ENCODE measurements around the gene SLC49A3.
"Not testable (repeated sequence)": the region's sequence is repeated elsewhere in the genome, so short reads cannot be mapped to it uniquely, and the experiment has no call there.

The SLC49A3 gene

DNA sequence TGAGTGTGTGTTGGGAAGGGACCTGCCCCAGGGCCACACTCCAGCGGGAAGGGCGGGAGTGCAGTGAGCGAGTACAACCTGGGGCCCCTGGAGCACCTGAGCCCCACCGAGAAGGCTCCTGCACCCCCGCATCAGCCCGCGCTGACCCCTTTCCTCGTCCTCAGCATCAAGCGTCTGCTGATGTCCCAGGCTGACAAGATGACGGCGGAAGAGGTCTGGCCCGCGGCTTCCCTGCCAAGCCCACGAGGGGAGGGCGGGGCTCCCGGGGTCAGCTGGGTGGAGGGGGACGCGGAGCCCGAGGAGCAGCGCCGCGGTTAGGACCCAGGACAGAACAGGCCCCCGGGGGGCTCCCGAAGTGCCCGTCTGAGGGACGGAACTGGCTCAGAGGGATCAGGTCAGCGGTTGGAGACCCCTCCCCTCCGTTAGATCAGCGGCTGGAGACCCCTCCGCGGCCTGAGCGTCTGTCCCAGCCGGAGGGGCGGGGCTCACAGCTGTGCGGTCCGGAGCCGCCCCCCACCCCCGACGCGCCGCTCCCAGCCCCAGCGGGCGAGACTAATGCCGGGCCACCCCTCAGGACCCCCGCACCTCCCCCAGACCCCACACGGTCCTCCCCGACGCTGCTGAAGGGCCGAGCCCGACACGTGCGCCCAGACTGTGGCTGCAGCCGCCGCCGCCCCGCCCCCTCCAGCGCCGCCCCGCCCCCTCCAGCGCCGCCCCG, 7.9 kb downstream of the SLC49A3 start:
- DNase-seq (ENCODE audit: low spot score), result peak; percentile 84

- peak; percentile 61 for DNase-seq (ENCODE audit: low spot score)
These were observed 8.4 kb downstream of the SLC49A3 start for GRCh38 chr4:680551-680927.

GRCh38 chr4:680091-680490, 8.9 kb downstream of the SLC49A3 start:
- DNase-seq (ENCODE audit: low spot score), result no peak

DNA sequence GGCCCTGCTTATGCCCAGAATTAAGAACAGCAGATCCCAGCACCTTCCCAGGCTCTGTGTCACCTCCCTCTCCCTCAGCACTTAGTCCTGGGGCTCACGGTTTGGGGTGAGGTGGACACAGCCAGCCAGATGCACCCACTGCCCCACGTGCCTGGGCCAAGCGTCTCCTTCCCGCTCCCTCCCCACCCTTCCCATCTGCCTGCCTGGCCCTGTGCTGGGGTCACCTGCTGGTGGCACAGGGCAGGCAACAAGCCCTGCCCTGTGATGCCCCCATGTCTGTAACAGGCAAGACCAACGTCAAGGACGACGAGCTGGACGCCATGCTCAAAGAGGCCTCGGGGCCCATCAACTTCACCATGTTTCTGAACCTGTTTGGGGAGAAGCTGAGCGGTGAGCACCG, 9.3 kb downstream of the SLC49A3 start:
- peak; percentile 58 for DNase-seq (ENCODE audit: low spot score)

DNA sequence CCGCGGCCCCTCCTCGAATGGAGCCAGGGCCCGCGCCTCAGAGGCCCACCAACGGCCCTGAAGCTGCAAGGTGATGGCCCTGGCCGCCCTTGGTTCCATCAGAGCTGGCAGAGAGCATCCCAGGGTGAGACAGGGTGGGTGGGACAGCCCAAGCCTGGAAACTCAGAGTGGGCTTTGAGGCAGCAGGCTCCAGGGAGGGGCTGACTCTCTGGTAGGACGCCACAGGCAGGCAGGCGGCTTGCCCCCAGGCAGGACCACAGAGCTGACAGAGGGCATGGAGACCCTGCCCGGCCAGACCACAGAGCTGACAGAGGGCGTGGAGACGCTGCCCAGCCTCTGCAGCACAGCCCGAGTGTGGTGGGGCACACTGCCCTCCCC, 9.9 kb downstream of the SLC49A3 start:
- no peak for DNase-seq (ENCODE audit: low spot score)

- peak; percentile 64 for DNase-seq (ENCODE audit: low spot score)
These were observed 10.4 kb downstream of the SLC49A3 start for GRCh38 chr4:678331-679103.

GRCh38 chr4:677431-678293, 11.3 kb downstream of the SLC49A3 start:
- DNase-seq (ENCODE audit: low spot score), result no peak

DNA sequence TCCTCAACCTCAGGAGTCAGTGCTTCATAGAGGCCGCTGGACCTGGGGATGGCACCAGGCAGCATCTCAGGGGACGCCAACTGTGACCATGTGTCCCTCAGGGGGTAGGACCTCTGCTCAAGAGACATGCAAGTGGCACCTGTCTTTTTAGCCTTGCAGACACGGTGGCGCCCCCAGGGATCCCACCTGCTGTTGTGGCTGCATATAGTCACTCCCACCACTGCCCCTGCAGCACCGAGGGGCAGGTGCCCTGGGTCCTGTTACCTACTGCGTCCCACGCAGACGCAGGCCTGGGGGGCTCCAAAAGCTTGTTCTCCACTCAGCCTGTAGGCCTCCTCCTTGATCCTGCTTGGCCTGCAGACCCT, 12.1 kb downstream of the SLC49A3 start:
- DNase-seq (ENCODE audit: low spot score), result no peak

GRCh38 chr4:675980-676870, 12.7 kb downstream of the SLC49A3 start:
- DNase-seq (ENCODE audit: low spot score), result peak; percentile 60

DNA sequence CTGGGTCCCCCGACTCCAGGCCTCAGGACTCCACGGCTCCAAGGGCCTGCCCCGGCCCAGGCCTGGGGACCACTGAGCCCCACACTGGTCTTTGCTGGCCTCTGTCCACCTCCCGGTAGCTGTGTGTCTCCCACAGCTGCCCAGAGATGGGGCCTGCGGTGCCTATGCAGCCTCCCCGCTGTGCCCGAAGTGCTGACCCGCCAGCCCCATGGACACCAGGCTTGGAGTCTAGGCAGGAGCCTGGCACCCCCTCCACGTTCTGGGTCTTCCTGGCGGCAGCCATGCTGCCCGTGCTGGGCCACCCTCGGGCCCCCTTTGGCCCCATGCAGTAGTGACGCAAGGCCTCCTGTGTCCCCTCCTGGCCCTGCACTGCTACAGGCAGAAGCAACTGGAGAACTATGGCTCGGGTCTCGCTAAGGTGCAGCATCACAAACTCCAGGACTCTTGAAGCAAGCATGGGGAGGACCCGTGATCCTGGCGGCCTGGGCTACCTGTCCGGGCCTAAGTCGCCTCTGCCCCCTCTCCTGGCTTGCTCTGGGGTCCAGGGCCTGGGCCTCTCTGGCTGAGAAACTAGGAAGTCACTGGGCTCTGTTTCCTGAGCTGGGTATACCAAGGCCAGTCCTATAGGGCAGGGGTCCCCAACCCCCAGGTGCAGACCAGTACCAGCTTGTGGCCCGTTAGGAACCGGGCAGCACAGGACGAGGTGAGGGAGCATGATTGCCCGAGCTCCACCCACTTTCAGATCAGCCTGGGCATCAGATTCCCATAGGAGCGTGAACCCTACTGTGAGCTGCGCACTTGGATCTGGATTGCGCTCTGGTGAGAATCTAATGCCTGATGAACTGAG, 13.7 kb downstream of the SLC49A3 start:
- no peak for DNase-seq (ENCODE audit: low spot score)

DNA sequence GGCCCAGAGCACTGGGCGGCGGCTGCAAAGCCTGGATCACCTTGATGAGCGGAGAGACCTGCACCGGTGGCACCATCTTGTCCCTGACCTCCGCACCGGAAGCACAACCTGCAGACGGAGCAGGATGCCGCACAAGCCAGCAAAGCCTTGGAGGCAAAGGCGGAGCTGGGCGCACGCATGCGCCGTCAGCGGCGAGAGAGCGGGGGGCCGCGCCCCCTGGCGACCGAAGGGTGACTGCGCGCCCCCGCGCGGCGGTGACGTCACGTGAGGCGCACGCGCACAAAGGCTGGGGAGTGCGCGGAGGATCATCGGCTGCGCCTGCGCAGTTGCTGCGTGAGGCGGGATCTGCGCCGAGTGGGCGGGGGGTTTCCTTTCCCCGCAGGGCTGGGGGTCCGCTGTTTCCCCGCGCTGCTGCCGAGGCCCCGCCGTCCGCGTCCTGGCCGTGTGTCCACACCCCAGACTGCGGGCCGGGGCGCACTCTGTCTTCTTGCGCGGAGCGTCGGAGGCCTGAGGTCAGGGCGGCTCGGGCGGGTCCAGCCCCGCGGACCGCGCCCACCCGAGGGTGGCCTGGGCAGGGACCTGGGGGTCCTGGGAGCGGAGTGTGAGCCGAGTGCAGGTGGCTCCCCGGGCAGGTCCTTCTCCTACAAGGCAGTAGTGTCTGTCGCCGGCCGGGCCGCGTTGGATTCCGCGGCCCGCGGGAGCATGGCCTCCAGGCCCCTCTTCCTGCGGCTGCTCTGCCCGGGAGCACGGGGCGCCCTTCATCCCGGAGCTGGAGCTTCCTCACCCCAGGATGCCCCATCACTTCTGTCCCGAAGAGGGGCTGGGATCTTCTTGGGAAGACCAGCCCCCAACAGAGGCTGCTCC, 14.5 kb downstream of the SLC49A3 start, which contains the start of the genes ATP5ME and MYL5:
Gene ATP5ME (minus strand): TSS at position 105 of the 864 bp plus-strand sequence. CDS start 29 bp downstream, at position 76.
Gene MYL5 (plus strand): TSS at position 371 of the 864 bp plus-strand sequence. CDS start 3,485 bp downstream, outside the sequence.
- peak; percentile 99 for DNase-seq (ENCODE audit: low spot score)

- no peak for DNase-seq (ENCODE audit: low spot score)
These were observed 15.4 kb downstream of the SLC49A3 start for GRCh38 chr4:673349-674091.

- peak; percentile 53 for DNase-seq (ENCODE audit: low spot score)
These were observed 17.2 kb downstream of the SLC49A3 start for GRCh38 chr4:671769-672168.

GRCh38 chr4:669806-670559, 19.0 kb downstream of the SLC49A3 start:
- DNase-seq (ENCODE audit: low spot score), result not testable (repeated sequence)

DNA sequence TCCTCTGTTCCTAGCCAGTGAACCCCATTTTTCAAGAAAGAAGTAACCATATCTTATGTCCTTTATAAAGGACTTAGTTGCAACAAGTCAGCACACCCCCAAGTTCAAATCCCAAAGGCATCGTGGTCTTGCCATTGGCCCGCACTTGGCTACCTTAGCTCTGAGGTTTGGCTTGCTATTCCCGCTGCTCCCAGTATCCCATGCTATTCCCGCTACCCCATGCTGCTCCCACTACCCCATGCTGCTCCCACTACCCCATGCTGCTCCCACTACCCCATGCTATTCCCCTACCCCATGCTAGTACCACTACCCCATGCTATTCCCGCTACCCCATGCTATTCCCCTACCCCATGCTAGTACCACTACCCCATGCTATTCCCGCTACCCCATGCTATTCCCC, 20.7 kb downstream of the SLC49A3 start:
- DNase-seq (ENCODE audit: low spot score), result not testable (repeated sequence)

DNA sequence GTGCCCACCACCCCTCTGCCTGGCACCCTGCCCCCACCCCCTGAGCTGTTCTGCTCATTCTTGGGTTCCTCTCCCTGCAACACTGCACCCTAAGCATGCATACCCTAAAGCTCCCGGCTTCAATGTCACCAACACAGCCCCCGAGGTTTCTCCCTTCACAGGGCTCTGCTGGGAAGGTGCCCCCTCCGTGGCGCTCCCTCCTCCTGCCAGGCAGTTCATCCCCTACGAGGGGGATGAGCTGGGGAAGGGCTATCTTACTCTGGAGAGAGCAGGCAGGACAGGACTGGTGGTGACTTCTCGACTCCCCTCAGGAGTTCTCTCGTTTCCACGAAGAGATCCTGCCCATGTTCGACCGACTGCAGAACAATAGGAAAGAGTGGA, 21.4 kb downstream of the SLC49A3 start:
- no peak for DNase-seq (ENCODE audit: low spot score)

DNA sequence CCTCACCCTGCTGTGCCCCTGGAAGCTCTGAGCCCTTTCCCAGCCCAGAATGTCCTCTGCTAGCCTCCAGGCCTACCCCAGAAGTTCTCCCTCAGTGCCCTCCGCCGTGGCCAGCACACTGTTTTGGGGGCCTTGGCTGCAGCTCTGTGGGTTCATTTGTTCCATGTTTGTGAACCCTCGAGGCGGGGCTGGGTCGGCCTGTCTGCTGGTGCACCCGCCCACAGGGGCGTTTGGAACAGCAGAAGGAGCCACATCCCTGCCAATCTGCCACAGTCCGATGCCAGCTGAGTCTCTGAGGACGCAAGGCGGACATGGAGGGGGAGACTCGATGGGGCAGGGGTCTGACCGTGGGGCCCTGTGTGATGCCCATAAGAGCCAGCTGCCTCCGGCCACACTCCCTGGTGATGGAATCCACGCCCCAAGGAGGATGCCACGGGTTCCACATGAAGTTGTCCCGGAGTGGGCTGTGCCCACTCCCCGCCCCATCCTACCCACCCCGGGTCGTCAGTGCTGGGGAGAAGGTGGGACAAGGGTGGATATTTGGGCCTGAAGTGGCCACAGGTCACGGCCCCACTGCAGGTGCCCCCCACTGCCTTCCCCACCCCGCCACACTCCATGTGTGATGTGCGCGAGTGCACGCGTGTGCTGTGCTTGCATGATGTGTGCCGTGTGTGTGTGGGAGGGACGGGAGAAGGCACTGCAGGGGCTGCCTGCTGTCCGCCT, 22.0 kb downstream of the SLC49A3 start:
- DNase-seq (ENCODE audit: low spot score), result no peak
